Endothelial cell of umbilical vein (primary cell): ENCODE measurements around the gene TACSTD2. TPM values are rescaled to one million over a fixed set of nuclear protein-coding genes. Genes with fewer than 3 reads are reported as not detected.

Experiments
- BruUV-seq: library from RNA; stranded (reverse); fragments of 400-500 nt; replicated peaks from 2 replicates; lab custom pipeline; 2021; lab: Mats Ljungman, UMichigan
- CTCF ChIA-PET: fragments of 300-600, 350-600 bp; sonication (Branson Sonifier 250); formaldehyde crosslinking; loops from one replicate; lab custom pipeline; 2021; ENCODE audit warnings: antibody characterized with exemption, inconsistent platforms; lab: Charles Lee
- POLR2A ChIA-PET: fragments of 300-600, 350-600 bp; sonication (Branson Sonifier 250); formaldehyde crosslinking; loops from one replicate; lab custom pipeline; 2021; ENCODE audit warnings: antibody characterized with exemption, inconsistent platforms; lab: Charles Lee
- DNase-seq: peaks from one replicate; pipeline ENCODE4 v3.0.0-alpha.2; 2011; ENCODE audit warnings: low read depth, low spot score
- FAIRE-seq: peaks from 2 replicates; lab custom pipeline; 2011; peaks lifted over from hg19 to GRCh38; lab: Jason Lieb, UNC
- H2AFZ ChIP-seq: 2 replicates; pipeline ENCODE4 v1.6.0; 2012; ENCODE audit warnings: low read depth, low read length, control low read depth, inconsistent platforms
- H3K27ac ChIP-seq: 2 replicates; pipeline ENCODE4 v1.5.1; 2011; ENCODE audit warnings: low read depth, mild to moderate bottlenecking, control low read depth, low read length, moderate library complexity; ENCODE audit not compliant: insufficient read depth
- H3K27me3 ChIP-seq, 2 experiments: 2 replicates each; pipeline versions ENCODE4 v1.6.0 to v1.6.1; 2011; ENCODE audit warnings: low read length in 2 of 2, mixed read lengths in 1 of 2; ENCODE audit not compliant: control insufficient read depth in 2 of 2, insufficient read depth in 2 of 2
- H3K36me3 ChIP-seq, 2 experiments: 2 replicates in 1 of 2; 3 replicates in 1 of 2; pipeline ENCODE4 v1.5.1; 2011; ENCODE audit warnings: low read length in 2 of 2, mild to moderate bottlenecking in 1 of 2, moderate library complexity in 1 of 2; ENCODE audit not compliant: control insufficient read depth in 2 of 2, insufficient read depth in 2 of 2; ENCODE audit errors: extremely low read depth in 1 of 2
- H3K4me1 ChIP-seq: 3 replicates; pipeline ENCODE4 v1.5.1; 2011; ENCODE audit warnings: mild to moderate bottlenecking, low read length; ENCODE audit not compliant: control insufficient read depth, insufficient read depth; ENCODE audit errors: extremely low read depth
- H3K4me2 ChIP-seq: 2 replicates; pipeline ENCODE4 v1.6.1; 2011; ENCODE audit warnings: low read length, control low read depth, mixed read lengths; ENCODE audit not compliant: insufficient read depth
- H3K4me3 ChIP-seq, 3 experiments: fragments of 200-600 bp in 1 of 3; sonication (generic), shearing (Covaris generic) in 1 of 3; replicated peaks in 1 of 3; 2 replicates each; pipeline ENCODE4 v1.5.1; 2011 to 2016; ENCODE audit warnings: control low read depth in 3 of 3, low read length in 3 of 3, mild to moderate bottlenecking in 2 of 3, inconsistent platforms in 1 of 3, low read depth in 1 of 3, moderate library complexity in 1 of 3; ENCODE audit not compliant: insufficient read depth in 1 of 3
- H3K79me2 ChIP-seq: 2 replicates; pipeline ENCODE4 v1.6.0; 2012; ENCODE audit warnings: low read length, inconsistent platforms; ENCODE audit not compliant: control insufficient read depth, insufficient read depth
- H3K9ac ChIP-seq: replicated peaks from 2 replicates; pipeline ENCODE3; 2011; ENCODE audit warnings: low read length, control low read depth; ENCODE audit not compliant: insufficient read depth; ENCODE audit errors: extremely low read depth
- H3K9me1 ChIP-seq: replicated peaks from 3 replicates; pipeline ENCODE4 v1.6.0; 2011; ENCODE audit warnings: mild to moderate bottlenecking, low read length; ENCODE audit not compliant: control insufficient read depth, insufficient read depth; ENCODE audit errors: extremely low read depth
- H3K9me3 ChIP-seq: replicated peaks from 2 replicates; pipeline ENCODE4 v1.5.1; 2012; ENCODE audit warnings: low read length, inconsistent platforms; ENCODE audit not compliant: control insufficient read depth, insufficient read depth
- H4K20me1 ChIP-seq: replicated peaks from 2 replicates; pipeline ENCODE3; 2011; ENCODE audit warnings: mild to moderate bottlenecking, low read length; ENCODE audit not compliant: control insufficient read depth, insufficient read depth; ENCODE audit errors: extremely low read depth
- EZH2 ChIP-seq: IDR thresholded peaks from 2 replicates; pipeline ENCODE4 v1.6.1; 2012; ENCODE audit warnings: borderline replicate concordance, low read depth, mild to moderate bottlenecking, moderate library complexity, low read length, inconsistent platforms; ENCODE audit not compliant: severe bottlenecking
- FOS ChIP-seq: IDR thresholded peaks from 2 replicates; pipeline ENCODE4 v1.6.1; 2011; ENCODE audit warnings: mild to moderate bottlenecking, low read length, moderate library complexity, borderline replicate concordance; ENCODE audit not compliant: insufficient read depth
- GATA2 ChIP-seq: IDR thresholded peaks from 2 replicates; pipeline ENCODE4 v1.7.0; 2011; ENCODE audit warnings: low read depth, mild to moderate bottlenecking, moderate library complexity, mixed read lengths, low read length; ENCODE audit not compliant: insufficient read length, insufficient read depth
- MYC ChIP-seq: IDR thresholded peaks from one replicate; pipeline ENCODE4 v1.6.1; 2011; ENCODE audit warnings: mild to moderate bottlenecking, low read depth, low read length
- POLR2A ChIP-seq: IDR thresholded peaks from 2 replicates; pipeline ENCODE4 v1.6.1; 2012; ENCODE audit warnings: low read depth, mild to moderate bottlenecking, control low read depth, low read length
- dilution Hi-C: fragments of 300-500 bp; cut with MboI; formaldehyde crosslinking; loops from one replicate; pipeline ENCODE4 v1.15.0; 2019; ENCODE audit warnings: low sequenced_read_pairs; ENCODE audit not compliant: extremely low pct_ligation_motif_present
- intact Hi-C: fragments of 100-400 bp; cut with micrococcal nuclease; formaldehyde crosslinking; loops from one replicate; pipeline ENCODE4 v1.10.0; 2022
- polyA plus RNA-seq, 4 experiments: library from polyadenylated mRNA; depleted of rRNA in 3 of 4; stranded (reverse) in 3 of 4; unstranded in 1 of 4; fragments of >200 nt; gene quantifications; 2 replicates each; pipeline versions ENCODE4 v1.2.1 to v1.2.3, GENCODE V29; 2011 to 2012; ENCODE audit warnings: missing spikeins in 1 of 4
- total RNA-seq: library from RNA; stranded (reverse); gene quantifications from 2 replicates; pipeline ENCODE4 v1.2.3, GENCODE V29; 2021
- TF ChIP-seq, protein P1 (sequence below): IDR thresholded peaks from 2 replicates; pipeline ENCODE4 v1.6.1; 2011; ENCODE audit not compliant: insufficient read depth, insufficient read length
- TF ChIP-seq, protein P2 (sequence below), 2 donors: IDR thresholded peaks; 1 replicate in 1 of 2; 2 replicates in 1 of 2; pipeline ENCODE4 v1.5.1; 2011; ENCODE audit warnings: low read length in 2 of 2, mild to moderate bottlenecking in 2 of 2, moderate library complexity in 2 of 2, control low read depth in 1 of 2, inconsistent platforms in 1 of 2, low read depth in 1 of 2; ENCODE audit not compliant: insufficient read depth in 1 of 2; ENCODE audit errors: extremely low read depth in 1 of 2

Gene TACSTD2
- total and polyA plus RNA-seq, 2 donors (not counting 3 experiments of a cell fraction or from before 2014, with no cell fraction given): 30.7 to 43.3 TPM

DNA sequence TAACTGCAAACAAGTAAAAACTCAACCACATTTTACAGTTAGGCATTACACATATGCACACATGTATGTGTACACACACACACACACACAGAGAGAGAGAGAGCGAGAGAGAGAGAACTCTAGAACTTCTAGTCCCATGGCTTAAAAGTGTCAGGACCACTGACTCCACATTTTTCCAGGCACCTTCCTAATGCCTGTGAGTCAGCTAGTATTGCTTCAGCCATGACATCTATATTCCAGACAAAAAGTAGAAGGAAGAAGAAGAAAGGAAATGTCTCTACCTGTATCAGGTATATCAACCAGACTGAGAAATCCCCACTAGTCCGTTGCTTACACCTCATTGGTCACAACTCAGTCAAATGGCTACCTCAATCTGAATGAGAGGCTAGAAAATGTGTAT is 31.9 kb upstream of the TACSTD2 start:
- Histone ChIP-seq H3K4me2 (no peak overlapping the region), H3K27me3 (no peaks in the 10 kb centered on the region), H2AFZ (no peak overlapping the region), H3K36me3 (peaks cover 0 to 4% of the 10 kb centered on the region in 2 experiments), H3K4me1 (no peaks in the 10 kb centered on the region), H3K9ac (no peak overlapping the region), H3K27ac (no peak overlapping the region), H3K79me2 (no peaks in the 10 kb centered on the region), H4K20me1 (no peaks in the 10 kb centered on the region), H3K9me1 (no peaks in the 10 kb centered on the region), H3K9me3 (no peaks in the 10 kb centered on the region), H3K4me3 (no peak overlapping the region)
- FAIRE-seq (no peak), DNase-seq (no peak)
- ChIA-PET CTCF (no interaction called here), POLR2A (no interaction called here)
- TF ChIP-seq MYC (no peak), EZH2 (no peak), FOS (no peak), POLR2A (no peak)
- no TSS peak for BruUV-seq
- dilution Hi-C loops (no loop called here), intact Hi-C loops (no loop called here)

DNA sequence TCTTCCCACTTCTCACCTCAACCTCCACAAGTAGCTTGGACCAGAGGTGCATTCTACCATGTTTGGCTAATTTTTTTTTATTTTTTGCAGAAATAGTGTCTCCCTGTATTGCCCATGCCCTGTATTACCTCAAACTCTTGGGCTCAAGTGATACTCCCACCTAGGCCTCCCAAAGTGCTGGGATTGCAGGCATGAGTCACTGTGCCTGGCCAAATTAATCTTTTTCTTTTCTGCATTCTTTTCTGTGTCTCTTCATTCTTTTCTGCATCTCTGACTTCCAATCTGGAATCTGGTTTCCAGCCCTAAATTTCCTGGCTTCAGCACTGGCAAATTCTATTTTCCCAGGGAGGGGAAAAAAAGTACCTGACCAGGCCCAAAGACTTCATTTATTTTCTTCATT is 31.2 kb upstream of the TACSTD2 start:
- Histone ChIP-seq H3K4me2 (no peak overlapping the region), H3K27ac (no peak overlapping the region), H3K36me3 (peaks cover 0 to 4% of the 10 kb centered on the region in 2 experiments), H3K4me1 (no peaks in the 10 kb centered on the region), H3K27me3 (no peaks in the 10 kb centered on the region), H3K4me3 (no peak overlapping the region), H4K20me1 (no peaks in the 10 kb centered on the region), H2AFZ (no peak overlapping the region), H3K79me2 (no peaks in the 10 kb centered on the region), H3K9ac (no peak overlapping the region), H3K9me1 (no peaks in the 10 kb centered on the region), H3K9me3 (no peaks in the 10 kb centered on the region)
- POLR2A ChIA-PET: no interaction called here
- CTCF ChIA-PET: no interaction called here
- dilution Hi-C loops (no loop called here), intact Hi-C loops (no loop called here)
- FAIRE-seq: no peak
- no peak for DNase-seq
- no TSS peak for BruUV-seq
- TF ChIP-seq, protein P1, sequence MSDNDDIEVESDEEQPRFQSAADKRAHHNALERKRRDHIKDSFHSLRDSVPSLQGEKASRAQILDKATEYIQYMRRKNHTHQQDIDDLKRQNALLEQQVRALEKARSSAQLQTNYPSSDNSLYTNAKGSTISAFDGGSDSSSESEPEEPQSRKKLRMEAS: no peak
- TF ChIP-seq GATA2 (no peak), EZH2 (no peak), POLR2A (no peak)
- TF ChIP-seq, protein P2, sequence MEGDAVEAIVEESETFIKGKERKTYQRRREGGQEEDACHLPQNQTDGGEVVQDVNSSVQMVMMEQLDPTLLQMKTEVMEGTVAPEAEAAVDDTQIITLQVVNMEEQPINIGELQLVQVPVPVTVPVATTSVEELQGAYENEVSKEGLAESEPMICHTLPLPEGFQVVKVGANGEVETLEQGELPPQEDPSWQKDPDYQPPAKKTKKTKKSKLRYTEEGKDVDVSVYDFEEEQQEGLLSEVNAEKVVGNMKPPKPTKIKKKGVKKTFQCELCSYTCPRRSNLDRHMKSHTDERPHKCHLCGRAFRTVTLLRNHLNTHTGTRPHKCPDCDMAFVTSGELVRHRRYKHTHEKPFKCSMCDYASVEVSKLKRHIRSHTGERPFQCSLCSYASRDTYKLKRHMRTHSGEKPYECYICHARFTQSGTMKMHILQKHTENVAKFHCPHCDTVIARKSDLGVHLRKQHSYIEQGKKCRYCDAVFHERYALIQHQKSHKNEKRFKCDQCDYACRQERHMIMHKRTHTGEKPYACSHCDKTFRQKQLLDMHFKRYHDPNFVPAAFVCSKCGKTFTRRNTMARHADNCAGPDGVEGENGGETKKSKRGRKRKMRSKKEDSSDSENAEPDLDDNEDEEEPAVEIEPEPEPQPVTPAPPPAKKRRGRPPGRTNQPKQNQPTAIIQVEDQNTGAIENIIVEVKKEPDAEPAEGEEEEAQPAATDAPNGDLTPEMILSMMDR (IDR thresholded peaks at IDR 0.05; ENCODE audit: extremely low read depth in 1 of 2, insufficient read depth in 1 of 2, low read depth in 1 of 2, low read length in 2 of 2): no peak
